GM19351 (cell line): ENCODE data around the gene ERC1.

Experiments used
- ATAC-seq: cut with Tn5 transposase; IDR thresholded peaks from one replicate; pipeline ENCODE4 v1.9.1; 2021; ENCODE audit warnings: mild to moderate bottlenecking, moderate library complexity; ENCODE audit not compliant: unreplicated experiment

Gene ERC1

DNA sequence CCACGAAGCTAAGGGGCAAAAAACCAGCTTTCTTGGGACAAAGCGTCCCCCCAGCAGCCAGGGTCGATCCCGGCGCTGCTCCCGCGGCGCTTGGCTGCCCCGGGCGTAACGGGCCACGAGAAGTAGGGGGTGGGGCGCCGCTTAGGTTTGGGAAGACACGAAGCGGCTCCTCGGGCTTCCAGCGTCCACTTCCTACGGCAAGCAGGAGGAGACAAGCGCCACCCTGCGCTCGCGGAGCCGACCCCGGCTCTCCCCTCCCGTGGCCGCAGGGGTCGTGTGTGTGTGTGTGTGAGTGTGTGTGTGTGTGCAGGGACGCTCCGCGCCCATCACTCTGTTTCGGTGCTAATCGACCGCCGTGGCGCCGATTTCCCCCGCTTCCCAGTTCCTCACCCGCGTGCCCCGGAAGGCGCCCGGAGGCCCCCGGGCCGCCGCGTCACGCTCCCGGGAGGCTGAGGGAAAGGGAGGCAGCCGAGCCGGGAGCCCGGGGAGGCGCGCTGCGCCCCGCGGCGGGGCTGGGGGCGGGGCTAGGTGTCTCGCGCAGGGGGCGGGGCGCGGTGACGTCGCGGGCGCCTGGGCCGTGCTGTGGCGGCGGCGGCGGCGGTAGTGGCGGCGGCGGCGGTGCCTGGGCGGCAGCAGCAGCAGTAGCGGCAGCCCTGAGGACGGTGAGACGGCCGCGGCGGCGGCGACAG lies at the start of gene ERC1:
TSS of gene ERC1 (plus strand) at position 563 of the 689 bp plus-strand sequence. CDS start 36,681 bp downstream, outside the sequence.
- ATAC-seq, result peak; percentile 88

- ATAC-seq, result no peak
Measured at GRCh38 chr12:943051-943450, 48.0 kb upstream of the ERC1 start.

- no peak for ATAC-seq
Measured at GRCh38 chr12:944211-944610, 46.8 kb upstream of the ERC1 start.

GRCh38 chr12:946212-946611 lies 44.8 kb upstream of the ERC1 start:
- ATAC-seq, result no peak

- no peak for ATAC-seq
Measured at GRCh38 chr12:946631-947030, 44.4 kb upstream of the ERC1 start.

DNA sequence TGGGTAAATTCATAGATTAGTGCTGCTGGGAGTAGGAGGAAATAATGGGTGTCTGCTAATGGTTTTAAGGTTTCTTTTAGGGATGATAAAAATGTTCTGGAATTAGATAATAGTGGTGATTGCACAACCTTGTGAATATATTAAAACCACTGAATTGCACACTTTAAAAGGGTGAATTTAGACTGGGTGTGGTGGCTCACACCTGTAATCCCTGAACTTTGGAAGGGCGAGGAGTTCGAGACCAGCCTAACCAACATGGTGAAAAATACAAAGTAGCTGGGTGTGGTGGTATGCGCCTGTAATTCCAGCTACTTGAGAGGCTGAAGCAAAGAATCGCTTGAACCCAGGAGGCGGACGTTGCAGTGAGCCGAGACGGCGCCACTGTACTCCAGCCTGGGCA lies 42.8 kb upstream of the ERC1 start:
- no peak for ATAC-seq

DNA sequence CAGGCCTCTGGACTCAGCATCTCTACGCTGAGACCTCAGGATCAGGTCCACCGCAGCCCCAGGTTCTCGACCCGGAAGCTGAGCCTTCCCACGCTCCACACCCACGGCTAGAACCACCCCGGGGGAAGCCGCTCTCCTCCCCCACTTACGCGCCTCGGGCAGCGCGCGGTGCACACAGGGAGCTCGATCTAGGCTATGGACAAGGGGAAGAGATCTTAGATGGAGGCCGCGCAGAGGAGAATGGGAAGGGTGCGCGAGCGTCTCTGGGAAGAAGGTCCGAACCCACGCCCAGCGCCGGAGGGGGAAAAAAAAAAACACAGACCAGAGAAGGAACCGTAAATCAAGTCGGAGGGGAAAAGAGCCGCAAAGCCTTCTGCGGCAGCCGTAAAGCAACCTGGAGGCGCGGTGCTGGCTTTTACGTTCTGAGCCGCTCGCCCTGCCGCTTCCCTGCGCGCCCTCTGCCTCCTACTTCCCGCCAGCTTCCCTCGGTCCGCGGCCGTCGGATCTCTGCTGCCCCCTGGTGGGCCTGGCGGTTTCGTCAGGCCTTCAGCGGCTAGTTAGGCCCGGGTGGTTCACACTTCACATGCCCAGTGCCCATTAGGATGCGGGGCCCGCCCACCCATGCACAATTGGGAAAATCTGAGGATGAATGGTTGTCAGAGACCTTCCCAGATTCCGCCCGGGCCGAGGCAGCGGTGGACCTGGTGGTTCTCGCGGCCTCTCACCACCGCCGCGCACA lies 41.4 kb upstream of the ERC1 start, which contains the start of gene RAD52:
TSS of gene RAD52 (minus strand) at position 242 of the 739 bp plus-strand sequence. CDS start 16,636 bp downstream, outside the sequence.
- ATAC-seq, result peak; percentile 81

- ATAC-seq, result no peak
Measured at GRCh38 chr12:951176-951575, 39.8 kb upstream of the ERC1 start.

DNA sequence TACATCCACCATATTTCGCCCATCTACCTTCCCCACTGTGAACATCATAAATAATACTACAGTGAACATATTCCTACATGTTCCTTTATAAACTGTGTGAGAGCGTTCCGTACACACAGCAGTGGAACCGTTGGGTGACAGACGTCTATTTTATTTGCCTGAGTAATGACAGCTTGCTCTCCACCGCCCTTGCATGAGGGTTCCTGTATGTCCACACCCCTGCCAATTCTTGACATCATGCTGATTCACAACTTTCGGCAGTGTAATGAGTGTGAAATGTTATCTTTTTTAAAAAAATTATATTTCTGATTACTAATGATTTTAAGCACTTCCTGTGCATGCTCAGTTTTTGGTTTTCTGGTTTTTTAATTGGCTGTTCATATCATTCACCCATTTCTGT lies 37.2 kb upstream of the ERC1 start:
- ATAC-seq, result no peak

GRCh38 chr12:954741-955140 lies 36.3 kb upstream of the ERC1 start:
- ATAC-seq, result no peak

- ATAC-seq, result no peak
Measured at GRCh38 chr12:955939-956338, 35.1 kb upstream of the ERC1 start.

DNA sequence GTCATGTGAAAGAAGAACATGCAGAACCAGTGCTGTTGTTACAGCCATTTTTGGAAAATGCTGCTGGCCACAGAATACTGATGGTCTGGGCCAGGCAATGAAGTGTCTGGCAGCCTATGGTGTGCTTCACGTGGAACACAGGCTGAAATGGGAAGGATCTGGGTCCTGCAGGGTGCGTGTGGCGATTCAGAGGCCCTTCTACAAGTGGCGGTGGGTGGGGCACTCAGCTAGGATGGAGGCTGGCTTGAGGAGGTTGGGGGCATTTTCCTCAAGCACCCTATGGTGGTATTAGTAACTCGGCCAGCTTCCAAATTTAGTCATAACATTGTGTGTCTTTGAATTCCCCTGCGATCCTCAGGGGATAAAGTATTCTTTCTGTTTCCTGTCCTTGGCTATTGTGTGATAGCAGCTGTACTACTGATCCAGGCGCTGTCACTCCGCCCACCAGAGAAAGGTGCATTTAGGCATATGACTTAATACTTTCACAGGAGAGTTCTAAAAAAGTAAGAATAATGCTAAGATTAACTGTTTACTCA lies 32.4 kb upstream of the ERC1 start:
- no peak for ATAC-seq

- ATAC-seq, result no peak
Measured at GRCh38 chr12:966724-967123, 24.3 kb upstream of the ERC1 start.

- ATAC-seq, result no peak
Measured at GRCh38 chr12:967641-968040, 23.4 kb upstream of the ERC1 start.

GRCh38 chr12:968545-968944 lies 22.5 kb upstream of the ERC1 start:
- no peak for ATAC-seq

GRCh38 chr12:969821-970220 lies 21.2 kb upstream of the ERC1 start:
- no peak for ATAC-seq

- no peak for ATAC-seq
Measured at GRCh38 chr12:971991-972390, 19.0 kb upstream of the ERC1 start.

GRCh38 chr12:974271-974862 lies 16.7 kb upstream of the ERC1 start:
- no peak for ATAC-seq

DNA sequence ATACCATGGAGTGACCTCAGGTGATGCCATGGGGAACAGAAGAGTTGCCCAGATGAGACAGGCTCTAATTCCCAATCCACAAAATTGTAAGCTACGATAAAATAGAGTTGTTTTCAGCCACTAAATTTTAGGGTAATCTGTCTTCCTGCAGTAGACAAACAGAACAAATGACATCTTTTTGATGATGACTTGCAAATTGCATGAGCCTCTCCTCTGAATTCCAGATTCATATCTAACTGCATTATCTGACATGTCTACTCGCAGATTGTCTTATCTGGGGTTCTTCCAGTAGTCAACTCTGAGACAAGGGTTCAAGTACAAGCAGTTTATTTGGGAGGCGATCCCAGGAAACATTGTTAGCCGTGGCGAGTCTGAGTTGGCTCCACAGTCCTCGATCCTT lies 14.4 kb upstream of the ERC1 start:
- ATAC-seq, result no peak

DNA sequence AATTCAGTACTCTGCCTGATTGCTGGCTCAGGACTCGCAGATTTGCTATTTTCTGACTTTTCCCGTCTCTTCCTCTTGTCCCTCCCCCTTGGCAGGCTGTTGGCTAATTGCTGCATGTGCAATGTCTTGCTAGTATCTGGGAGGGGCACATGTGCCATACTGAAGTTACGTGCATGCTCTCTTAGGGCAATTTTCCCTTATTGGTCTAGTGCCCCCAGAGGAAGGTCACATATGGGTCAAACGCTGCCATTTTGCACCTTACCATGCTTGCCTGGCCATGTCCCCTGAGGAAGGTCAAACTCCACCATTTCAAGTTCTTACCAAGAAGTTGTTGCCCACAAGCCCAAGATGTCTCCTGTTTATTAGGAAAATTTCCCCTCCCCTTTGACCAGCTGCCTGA lies 13.9 kb upstream of the ERC1 start:
- ATAC-seq, result no peak

DNA sequence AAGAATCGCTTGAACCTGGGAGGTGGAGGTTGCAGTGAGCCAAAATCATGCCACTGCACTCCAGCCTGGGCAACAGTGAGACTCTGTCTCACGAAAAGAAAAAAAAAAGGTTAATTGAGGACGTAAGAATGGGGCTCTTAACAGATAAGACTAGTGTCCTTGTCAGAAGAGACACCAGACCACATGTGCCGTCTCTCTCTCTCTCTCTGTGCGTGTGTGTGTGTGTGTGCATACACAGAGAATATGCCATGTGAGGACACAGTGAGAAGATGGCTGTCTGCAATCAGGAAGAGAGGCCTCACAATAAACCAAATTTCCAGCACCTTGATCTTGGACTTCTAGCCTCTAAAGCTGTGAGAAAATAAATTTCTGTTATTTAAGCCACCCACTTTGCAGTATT lies 11.7 kb upstream of the ERC1 start:
- no peak for ATAC-seq
